GM12878 (cell line): Measurements from ENCODE around the gene PSMB5.

Experiments
- NR2F1 ChIP-seq: fragments of 450-650 bp; conservative IDR thresholded peaks from 2 replicates; pipeline ENCODE4 v1.6.1; 2017; ENCODE audit warnings: mild to moderate bottlenecking
- POLR2A ChIP-seq: IDR thresholded peaks from 2 replicates; pipeline ENCODE4 v1.6.1; 2011; ENCODE audit warnings: low read depth, mild to moderate bottlenecking, low read length
- SMARCA5 ChIP-seq: fragments of 450-650 bp; IDR thresholded peaks from 2 replicates; pipeline ENCODE4 v1.6.1; 2017; ENCODE audit warnings: mild to moderate bottlenecking
- TCF7 ChIP-seq: IDR thresholded peaks from 2 replicates; pipeline ENCODE4 v1.6.1; 2014; ENCODE audit warnings: antibody characterized with exemption, borderline replicate concordance
- TF ChIP-seq, protein P1 (sequence below), 3 experiments: IDR thresholded peaks in 2 of 3; conservative IDR thresholded peaks in 1 of 3; 2 replicates each; pipeline ENCODE4 v1.5.1; 2011; ENCODE audit warnings: low read depth in 3 of 3, low read length in 3 of 3, mild to moderate bottlenecking in 3 of 3, control low read depth in 2 of 3, moderate library complexity in 2 of 3, inconsistent platforms in 1 of 3, mixed read lengths in 1 of 3; ENCODE audit not compliant: control insufficient read depth in 2 of 3, insufficient read depth in 1 of 3; ENCODE audit errors: extremely low read depth in 1 of 3
- TF ChIP-seq, protein P2 (sequence below): IDR thresholded peaks from 2 replicates; pipeline ENCODE4 v1.6.1; 2012; ENCODE audit warnings: low read depth, low read length, improper control_type of control experiment

DNA sequence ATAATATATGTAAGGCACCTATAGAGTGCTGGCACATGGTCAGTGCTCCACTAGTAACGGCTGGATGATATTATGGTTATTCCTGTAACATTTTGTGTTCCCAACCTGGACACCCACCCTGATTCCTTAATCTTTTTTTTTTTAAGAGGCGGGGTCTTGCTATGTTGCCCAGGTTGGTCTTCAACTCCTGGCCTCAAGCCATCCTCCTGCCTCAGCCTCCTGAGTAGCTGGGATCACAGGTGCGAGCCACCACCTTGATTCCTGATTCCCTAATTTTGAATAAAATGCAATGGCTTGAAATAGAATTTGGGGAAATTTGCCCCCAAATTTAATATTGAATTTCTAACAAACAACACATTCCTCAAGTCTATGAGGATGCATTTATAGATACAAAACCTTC is 32.1 kb downstream of the PSMB5 start:
- no peak for TF ChIP-seq POLR2A
- no peak for TF ChIP-seq SMARCA5
- TF ChIP-seq, protein P1, sequence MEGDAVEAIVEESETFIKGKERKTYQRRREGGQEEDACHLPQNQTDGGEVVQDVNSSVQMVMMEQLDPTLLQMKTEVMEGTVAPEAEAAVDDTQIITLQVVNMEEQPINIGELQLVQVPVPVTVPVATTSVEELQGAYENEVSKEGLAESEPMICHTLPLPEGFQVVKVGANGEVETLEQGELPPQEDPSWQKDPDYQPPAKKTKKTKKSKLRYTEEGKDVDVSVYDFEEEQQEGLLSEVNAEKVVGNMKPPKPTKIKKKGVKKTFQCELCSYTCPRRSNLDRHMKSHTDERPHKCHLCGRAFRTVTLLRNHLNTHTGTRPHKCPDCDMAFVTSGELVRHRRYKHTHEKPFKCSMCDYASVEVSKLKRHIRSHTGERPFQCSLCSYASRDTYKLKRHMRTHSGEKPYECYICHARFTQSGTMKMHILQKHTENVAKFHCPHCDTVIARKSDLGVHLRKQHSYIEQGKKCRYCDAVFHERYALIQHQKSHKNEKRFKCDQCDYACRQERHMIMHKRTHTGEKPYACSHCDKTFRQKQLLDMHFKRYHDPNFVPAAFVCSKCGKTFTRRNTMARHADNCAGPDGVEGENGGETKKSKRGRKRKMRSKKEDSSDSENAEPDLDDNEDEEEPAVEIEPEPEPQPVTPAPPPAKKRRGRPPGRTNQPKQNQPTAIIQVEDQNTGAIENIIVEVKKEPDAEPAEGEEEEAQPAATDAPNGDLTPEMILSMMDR (IDR thresholded peaks at IDR 0.05 in 2 of 3, conservative IDR thresholded peaks at IDR 0.05 in 1 of 3; ENCODE audit: control insufficient read depth in 2 of 3, extremely low read depth in 1 of 3, insufficient read depth in 1 of 3, low read depth in 3 of 3, low read length in 3 of 3): no peak
- TF ChIP-seq TCF7: no peak
- TF ChIP-seq, protein P2, sequence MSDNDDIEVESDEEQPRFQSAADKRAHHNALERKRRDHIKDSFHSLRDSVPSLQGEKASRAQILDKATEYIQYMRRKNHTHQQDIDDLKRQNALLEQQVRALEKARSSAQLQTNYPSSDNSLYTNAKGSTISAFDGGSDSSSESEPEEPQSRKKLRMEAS: no peak
- no peak for TF ChIP-seq NR2F1
